Gastrocnemius medialis (tissue), 4 donors: ENCODE measurements around the gene IQSEC1.

ENCODE experiments used
- POLR2A ChIP-seq, 2 donors: fragments of 450-650 bp; IDR thresholded peaks; one replicate each; pipeline ENCODE4 v1.6.1; 2017; ENCODE audit warnings: antibody characterized with exemption in 2 of 2, mild to moderate bottlenecking in 2 of 2, moderate library complexity in 2 of 2
- TF ChIP-seq, protein P1 (sequence below), 5 experiments: fragments of 450-650 bp in 3 of 5; fragments of 200-600 bp in 2 of 5; sonication (generic) in 2 of 5; IDR thresholded peaks in 4 of 5; conservative IDR thresholded peaks in 1 of 5; 1 replicate in 4 of 5; 2 replicates in 1 of 5; pipeline ENCODE4 v1.5.1; 2016 to 2019; ENCODE audit warnings: antibody characterized with exemption in 5 of 5, mild to moderate bottlenecking in 3 of 5, moderate library complexity in 3 of 5

DNA sequence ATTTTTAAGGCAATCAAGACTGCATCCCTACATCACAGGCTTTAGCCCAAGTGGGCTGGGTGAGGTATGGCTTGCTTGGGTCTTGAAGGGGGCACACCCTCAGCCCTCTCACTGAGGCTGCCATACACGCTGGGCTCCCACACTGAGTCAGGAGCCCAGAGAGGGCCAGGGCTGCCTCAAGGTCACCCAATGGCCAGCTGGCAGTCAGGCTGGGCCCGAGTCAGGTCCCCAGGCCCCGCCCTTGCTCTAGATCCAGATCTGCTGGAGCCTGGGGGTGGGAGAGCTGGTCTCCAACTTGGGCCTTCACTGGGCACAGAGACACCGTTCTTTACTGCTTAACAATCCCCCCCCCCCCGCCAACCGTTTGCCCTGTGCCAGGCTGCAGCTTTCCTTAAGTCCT, 88.1 kb downstream of the IQSEC1 start:
- TF ChIP-seq, protein P1, sequence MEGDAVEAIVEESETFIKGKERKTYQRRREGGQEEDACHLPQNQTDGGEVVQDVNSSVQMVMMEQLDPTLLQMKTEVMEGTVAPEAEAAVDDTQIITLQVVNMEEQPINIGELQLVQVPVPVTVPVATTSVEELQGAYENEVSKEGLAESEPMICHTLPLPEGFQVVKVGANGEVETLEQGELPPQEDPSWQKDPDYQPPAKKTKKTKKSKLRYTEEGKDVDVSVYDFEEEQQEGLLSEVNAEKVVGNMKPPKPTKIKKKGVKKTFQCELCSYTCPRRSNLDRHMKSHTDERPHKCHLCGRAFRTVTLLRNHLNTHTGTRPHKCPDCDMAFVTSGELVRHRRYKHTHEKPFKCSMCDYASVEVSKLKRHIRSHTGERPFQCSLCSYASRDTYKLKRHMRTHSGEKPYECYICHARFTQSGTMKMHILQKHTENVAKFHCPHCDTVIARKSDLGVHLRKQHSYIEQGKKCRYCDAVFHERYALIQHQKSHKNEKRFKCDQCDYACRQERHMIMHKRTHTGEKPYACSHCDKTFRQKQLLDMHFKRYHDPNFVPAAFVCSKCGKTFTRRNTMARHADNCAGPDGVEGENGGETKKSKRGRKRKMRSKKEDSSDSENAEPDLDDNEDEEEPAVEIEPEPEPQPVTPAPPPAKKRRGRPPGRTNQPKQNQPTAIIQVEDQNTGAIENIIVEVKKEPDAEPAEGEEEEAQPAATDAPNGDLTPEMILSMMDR (IDR thresholded peaks at IDR 0.05 in 4 of 5, conservative IDR thresholded peaks at IDR 0.05 in 1 of 5): no peak
- no peak for TF ChIP-seq POLR2A (IDR thresholded peaks at IDR 0.05)
